GM11168 (cell line): ENCODE results near the gene PPP1CC.
"Not testable (repeated sequence)": the region's sequence is repeated elsewhere in the genome, so short reads cannot be mapped to it uniquely, and the experiment has no call there.

Experiments
- in situ Hi-C: fragments of 300-500 bp; cut with MboI; formaldehyde crosslinking; loops from one replicate; pipeline ENCODE4 v1.12.0; 2022; ENCODE audit warnings: low sequenced_read_pairs; ENCODE audit not compliant: unreplicated experiment

Gene PPP1CC

DNA sequence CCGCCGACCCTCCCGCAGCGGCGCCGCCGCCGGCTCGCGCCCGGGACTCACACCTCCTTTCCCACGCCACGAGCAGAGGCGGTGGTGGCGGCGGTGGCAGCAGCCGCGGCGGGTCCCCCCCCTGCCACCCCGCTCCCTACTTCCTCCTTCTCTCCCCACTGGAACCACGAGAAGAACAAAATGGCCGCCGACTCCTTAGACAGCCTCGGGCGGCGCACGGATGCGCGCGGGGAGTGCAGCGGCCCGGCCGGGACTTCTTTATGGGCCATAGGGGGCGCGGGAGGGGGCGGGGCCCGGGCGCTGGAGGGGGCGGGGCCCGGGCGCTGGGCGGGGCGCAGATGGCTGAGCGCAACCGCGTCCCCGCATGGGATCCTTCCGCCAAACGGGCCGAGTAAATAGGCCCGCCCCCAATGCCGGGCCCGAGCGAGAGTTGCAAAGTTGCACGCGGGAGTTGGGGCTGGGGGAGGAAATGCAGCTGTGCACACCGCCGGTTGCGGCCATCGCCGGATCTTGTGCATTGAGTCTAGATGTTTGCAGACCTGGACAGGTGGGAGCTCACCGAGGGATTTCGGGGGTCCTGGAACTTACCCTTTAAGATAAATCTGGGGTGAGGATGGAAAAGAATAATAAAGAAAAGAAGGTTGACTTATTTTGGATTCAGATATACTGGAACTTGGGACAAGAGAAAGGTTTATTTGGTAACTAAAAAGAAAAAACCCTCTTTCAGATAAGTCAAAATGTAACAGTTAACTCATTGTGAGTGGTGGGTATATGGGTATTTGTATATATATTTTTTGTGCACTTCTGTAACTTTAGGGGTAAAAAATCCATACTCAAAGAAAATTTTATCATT, at the start of gene PPP1CC:
Gene PPP1CC (minus strand): TSS at position 174 of the 853 bp plus-strand sequence. CDS start 184 bp downstream, outside the sequence.
- in situ Hi-C loops = no loop called here

- in situ Hi-C loops = no loop called here
Observed at GRCh38 chr12:110791589-110791988, 48.9 kb upstream of the PPP1CC start.

- in situ Hi-C loops = no loop called here
Observed at GRCh38 chr12:110790301-110790700, 47.6 kb upstream of the PPP1CC start.

- in situ Hi-C loops = no loop called here
Observed at GRCh38 chr12:110786012-110786411, 43.3 kb upstream of the PPP1CC start.

DNA sequence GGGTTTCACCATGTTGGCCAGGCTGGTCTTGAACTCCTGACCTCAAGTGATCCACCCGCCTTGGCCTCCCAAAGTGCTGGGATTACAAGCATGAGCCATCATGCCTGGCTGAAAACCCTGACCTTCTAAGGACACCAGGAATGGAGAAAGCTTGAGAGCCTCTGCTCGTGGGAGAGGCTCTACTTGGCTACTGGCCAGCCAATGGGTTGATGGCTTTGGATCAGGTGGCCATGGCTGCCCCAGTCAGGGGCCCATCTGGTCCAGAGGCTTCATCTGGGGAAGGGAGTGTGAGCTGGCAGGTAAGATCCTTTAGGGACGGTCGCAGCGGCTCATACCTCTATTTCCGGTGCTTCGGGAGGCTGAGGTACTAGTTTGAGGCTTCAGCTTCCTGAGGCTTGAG, 42.5 kb upstream of the PPP1CC start:
- in situ Hi-C loops = no loop called here

DNA sequence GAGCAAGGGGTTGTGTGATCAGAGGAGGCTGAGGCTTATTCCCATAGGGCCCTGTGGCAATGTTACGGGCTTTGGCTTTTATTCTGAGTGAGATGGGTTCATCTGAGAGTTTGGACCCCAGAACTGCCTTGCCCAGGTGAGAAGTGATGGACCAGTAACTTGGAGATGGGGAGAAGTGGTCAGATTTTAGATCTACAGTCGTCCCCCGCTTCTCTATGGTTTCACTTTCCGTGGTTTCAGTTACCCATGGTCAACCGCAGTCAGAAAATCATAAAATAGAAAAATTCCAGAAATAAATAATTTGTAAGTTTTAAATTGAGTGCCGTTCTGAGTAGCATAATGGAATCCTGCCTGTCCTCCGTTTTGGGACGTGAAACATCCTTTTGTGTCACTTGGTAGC, 40.2 kb upstream of the PPP1CC start:
- in situ Hi-C loops = no loop called here

GRCh38 chr12:110782094-110782493, 39.4 kb upstream of the PPP1CC start:
- in situ Hi-C loops = no loop called here

DNA sequence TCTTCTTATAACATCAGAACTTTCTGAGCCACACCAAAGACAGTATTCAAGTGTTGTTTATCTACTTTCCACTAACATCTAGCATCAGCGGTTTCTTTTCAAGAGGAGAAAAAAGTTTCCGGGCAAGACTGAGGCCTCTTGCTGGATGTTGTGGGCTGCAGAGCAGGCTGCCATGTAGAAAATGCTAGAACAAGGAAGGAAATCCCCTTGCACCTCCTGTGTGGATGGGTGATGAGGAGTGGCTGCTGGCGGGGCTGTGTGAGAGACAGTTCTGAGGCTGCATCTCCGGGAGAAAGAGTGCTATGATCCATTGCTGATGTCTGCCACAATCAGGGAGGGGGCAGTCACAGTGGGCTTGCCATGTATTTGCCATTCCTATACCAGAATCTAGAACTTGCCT, 37.8 kb upstream of the PPP1CC start:
- in situ Hi-C loops = no loop called here

DNA sequence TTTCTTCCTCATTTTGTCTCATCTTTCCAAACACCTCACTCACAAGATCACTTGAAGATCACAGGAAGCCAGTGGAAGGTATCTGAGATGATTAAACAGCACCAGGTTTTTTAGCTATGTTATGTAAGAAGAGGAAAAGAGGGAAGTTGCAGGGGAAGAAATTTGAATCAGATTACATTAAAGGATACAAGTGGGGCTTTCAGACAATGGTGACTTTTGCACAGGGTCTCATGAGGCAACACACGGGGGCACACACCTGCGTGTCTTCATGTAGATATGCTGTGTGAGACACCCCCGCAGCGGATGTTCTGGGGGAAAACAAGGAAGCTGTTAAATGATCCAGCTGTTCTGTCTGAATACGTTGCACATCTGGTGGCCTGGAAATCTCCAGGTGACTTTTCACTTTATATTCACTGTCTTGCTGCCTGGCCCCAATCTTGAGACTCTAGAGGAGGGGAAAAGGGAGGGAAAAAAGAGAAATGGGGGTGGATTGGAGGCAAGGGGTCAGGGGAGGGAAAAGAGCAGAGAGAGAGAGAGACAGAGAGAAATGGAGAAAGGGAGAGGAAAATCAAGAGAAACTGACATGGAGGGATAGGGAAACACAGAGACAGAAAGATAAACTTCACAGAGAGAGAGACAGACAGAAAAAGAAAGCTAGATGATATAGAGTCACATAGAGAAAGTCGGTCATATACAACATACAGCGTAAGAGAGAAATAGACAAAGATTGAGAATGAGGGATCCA, 36.3 kb upstream of the PPP1CC start:
- in situ Hi-C loops = no loop called here

GRCh38 chr12:110776410-110776809, 33.7 kb upstream of the PPP1CC start:
- in situ Hi-C loops = no loop called here

DNA sequence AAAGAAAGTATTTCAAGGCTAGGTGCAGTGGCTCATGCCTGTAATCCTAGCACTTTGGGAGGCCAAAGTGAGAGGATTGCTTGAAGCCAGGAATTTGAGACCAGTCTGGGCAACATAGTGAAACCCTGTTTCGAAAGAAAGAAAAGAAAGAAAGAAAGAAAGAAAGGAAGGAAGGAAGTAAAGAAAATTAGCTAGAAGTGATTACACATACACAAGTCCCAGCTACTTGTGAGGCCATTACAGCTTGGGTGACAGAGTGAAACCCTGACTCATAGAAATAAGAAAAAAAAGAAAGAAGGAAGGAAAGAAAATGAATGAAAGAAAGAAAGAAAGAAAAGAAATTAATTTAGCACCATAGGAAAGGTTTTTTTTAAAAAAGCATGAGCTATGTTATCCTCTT, 33.3 kb upstream of the PPP1CC start:
- in situ Hi-C loops = no loop called here

DNA sequence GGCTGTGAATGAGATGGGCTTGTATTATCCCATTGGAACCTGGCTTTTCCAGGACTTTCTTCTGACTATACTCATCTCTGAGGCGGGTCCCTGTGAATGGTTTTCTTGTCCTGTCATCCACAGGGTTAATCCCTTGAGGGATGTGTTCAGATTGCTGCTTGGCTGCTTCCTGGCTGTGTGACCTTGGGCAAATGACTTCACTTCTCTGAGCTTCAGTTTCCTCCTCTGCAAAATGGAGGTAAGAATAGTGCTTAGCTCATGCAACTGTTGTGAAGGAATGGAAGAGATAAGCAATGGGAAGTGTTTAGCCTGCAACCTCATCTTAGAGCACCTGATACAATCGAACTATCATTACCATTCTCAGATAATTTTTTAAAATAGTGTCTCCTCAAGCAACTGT, 32.1 kb upstream of the PPP1CC start:
- in situ Hi-C loops = no loop called here

DNA sequence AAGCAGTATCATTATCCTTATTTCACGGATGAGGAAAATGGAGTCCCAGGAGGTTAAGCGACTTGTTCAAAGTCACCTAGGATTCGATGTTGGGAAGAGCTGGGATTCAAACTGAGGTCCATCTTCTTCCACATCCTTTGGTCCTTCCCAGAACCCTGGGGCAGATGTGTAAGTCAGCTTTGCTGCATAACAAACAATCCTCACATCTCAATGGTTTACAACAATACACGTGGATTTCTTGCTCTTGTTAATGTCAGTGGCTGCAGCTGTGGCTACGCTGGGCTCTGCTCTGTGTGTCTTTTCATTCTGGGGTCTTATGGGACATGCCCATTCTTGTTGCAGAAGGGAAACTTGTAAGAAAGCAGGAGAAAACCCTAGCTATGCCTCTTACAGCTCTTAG, 26.3 kb upstream of the PPP1CC start:
- in situ Hi-C loops = no loop called here

DNA sequence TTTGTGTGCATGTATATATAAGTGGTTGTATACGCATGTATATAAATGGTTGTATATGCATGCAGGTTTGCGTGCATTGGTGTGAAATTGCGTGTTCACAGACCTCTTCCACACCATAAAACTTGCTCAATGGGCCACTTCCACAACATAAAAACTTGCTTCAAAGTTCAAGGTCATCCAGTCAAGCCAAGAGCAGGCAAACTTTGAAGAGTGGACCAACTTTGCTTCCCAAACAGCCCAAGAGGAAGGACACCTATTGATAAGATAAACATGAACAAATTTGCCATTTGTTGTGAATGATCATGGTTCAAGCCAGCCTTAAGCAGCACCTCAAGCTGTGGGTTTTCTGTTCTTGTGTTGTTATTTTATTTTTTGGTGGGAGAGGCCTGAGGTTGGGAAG, 25.2 kb upstream of the PPP1CC start:
- in situ Hi-C loops = no loop called here

DNA sequence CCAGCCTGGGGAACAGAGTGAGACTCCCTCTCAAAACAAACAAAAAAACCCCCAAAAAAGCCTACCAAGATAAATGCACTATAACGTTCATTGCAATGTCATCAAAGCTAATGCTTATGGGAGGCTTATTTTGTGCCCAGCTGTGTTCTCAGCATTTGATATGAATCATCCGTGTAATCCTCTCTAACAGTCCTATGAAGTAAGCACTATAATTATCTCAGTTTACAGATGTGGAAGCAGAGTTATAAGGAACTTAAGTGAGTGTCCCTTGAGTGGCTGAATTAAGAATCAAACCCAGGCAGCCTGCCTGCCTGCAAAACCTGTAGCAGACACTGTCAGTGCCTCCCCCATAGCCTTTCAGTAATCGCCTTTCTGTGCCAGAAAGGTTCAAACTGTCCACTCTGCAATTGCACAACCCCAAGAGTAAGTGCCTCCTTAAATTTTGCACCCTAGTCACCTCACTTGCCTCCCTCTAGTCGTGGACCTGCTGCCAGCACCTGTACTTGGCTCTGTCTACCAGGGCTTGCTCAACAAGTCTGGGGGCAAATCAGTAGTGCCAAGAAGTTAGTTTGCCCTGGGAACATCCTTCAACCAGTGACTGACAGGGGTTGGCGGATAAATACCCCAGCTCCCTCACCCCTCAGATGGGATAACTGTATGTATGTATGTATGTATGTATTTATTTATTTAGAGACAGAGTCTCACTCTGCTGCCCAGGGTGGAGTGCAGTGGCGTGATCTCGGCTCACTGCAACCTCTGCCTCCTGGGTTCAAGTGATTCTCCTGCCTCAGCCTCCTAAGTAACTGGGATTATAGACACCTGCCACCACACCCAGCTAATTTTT, 23.8 kb upstream of the PPP1CC start:
- in situ Hi-C loops = no loop called here

- in situ Hi-C loops = not testable (repeated sequence)
Observed at GRCh38 chr12:110765572-110765971, 22.9 kb upstream of the PPP1CC start.

DNA sequence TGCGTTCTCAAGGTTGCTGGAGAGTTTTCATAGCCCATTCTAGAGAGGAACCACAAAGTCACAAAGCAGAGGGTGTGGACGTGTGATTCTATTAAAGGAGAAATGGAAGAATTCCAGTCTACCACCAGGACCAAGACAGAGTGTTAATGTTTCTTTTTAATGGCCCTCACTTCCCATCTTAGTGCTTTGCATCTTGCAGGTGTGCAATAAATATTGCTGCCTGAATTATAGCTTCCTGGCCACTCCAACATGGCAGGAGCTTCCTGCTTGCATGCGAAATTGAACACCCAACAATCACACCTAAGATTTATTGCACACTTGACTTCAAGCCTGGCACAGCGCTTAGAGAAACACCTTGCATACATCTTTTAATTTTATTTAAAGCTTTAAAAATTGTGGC, 22.4 kb upstream of the PPP1CC start:
- in situ Hi-C loops = no loop called here

- in situ Hi-C loops = no loop called here
Observed at GRCh38 chr12:110763583-110763982, 20.9 kb upstream of the PPP1CC start.

DNA sequence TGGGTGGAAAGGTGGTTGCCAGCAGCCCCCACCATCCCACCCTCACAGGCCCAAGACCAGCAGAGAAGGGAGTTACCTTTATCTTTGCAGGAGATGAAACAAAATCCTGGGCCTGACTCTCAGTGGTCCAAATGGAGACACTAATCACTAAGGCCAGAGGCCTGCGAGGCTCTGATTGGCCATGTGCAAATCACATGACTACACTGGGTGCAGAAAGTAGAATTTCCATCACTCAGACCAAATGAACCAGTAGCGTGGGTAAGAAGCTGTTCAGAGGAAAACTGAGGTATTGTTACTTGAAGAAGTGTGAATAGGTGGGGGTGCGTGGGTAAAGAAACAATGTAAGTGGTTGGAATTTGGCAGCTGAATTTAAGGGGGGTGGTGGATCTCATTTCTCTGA, 20.2 kb upstream of the PPP1CC start:
- in situ Hi-C loops = no loop called here

GRCh38 chr12:110760204-110760609, 17.5 kb upstream of the PPP1CC start:
- in situ Hi-C loops = no loop called here

DNA sequence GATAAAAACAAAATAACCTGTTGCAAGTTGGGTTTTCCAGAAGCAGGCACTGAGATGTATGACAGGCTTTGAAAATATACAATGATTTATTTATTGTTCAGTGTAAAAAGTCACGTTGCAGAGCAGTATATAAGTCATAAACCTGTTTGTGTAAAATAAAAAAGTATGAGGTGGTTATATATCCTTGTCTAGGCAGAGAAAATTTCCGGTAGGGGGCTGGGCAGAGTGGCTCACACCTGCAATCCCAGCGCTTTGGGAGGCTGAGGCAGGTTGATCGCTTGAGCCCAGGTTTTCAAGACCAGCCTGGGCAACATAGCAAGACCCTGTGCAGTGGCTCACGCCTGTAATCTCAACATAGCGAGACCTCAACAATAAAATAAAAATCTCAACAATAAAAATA, 16.2 kb upstream of the PPP1CC start:
- in situ Hi-C loops = no loop called here
